EH (cell line): ENCODE measurements around the gene CADM3.
A peak's percentile ranks its signal among the peaks of the same experiment; 100 is the strongest.

ENCODE experiments used
- DNase-seq: peaks from one replicate; pipeline ENCODE4 v3.0.0-alpha.2; 2015; ENCODE audit warnings: low read depth

CADM3 gene

DNA sequence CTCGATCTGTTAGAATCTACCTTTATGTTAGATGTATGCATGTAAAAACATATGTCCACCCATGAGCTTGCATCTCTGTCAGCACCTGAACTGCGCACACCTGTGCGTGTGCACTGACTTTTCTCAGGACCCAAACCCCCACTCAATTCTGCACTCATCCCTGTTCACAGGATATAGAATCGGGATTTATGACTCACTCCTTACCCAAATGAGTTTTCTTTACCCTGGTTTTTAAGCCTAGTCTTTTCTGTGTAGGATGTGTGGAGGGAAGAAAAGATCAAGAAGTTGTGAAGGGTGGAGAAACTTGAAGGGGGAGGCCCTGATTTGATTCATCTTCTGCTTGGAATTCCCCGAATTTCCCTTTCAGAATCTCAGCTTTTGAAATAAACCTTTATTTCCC lies 35.7 kb downstream of the CADM3 start:
- DNase-seq = no peak

DNA sequence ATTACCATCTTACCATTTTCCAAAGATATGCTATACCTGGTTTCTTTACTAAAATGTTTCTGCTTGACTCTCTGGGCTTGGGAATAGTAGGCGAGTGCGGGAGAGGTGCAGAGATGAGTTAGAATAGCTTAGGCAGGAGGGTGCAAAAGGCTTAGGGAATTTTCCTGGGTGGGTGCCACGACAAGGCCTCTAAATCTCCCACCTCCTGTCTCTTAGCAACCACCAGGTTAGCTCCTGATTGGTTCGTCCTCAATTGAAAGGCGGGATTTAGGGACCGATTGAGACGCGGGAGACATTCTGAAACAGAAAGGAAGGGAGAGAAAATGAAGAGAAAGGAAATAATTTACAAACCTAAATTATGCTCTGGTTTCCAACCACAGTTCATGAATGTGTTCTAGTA lies 36.4 kb downstream of the CADM3 start:
- DNase-seq = no peak

DNA sequence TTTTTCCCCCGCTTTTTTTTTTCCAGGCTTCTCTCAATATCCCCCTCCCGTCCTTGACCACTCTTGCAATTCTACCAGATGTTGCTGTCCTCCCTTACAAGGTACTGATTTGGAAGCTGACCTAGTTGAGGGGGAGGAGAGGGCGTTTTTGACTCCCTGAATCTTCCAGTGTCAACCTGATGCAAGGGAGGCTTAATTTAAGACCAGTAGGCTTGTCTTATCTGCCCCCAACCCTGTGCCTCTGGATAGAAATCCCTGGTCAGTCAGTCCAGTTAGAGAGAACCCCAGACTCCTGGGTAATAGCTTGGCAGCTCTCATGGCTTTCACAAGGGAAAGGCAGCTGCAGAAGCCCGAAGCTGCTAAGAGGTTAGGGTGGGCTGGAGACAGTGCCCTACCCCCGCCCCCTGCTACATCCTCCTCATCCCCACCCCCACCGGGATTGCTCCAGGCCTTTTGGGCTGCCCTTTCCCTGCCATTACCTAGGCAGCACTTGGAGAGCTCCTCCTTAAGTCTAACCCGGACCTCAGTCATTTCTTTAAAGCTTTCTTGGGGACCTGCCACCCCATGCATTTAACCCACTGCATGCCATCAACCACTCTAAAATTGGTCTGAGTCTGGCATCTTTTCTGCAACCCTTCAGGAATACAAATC lies 36.9 kb downstream of the CADM3 start:
- no peak for DNase-seq

DNA sequence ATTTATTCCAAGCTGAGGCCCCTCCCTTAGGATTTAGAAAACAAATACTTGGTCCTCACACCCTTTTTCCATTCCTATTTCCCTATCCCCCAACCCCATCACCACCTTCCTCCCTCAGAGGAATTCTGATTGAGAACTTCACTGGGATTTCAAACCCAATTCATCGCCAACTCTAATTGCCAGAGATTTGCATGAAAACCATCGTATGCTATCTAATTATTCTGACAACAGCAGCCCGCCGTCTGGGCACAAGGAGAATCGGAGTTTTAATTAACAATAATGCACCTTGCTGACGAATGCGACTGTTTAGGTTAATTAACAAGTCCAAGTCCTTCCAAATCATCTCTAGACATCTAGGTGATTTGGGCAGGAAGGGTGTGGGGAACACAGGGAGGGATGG lies 37.6 kb downstream of the CADM3 start:
- DNase-seq = no peak

DNA sequence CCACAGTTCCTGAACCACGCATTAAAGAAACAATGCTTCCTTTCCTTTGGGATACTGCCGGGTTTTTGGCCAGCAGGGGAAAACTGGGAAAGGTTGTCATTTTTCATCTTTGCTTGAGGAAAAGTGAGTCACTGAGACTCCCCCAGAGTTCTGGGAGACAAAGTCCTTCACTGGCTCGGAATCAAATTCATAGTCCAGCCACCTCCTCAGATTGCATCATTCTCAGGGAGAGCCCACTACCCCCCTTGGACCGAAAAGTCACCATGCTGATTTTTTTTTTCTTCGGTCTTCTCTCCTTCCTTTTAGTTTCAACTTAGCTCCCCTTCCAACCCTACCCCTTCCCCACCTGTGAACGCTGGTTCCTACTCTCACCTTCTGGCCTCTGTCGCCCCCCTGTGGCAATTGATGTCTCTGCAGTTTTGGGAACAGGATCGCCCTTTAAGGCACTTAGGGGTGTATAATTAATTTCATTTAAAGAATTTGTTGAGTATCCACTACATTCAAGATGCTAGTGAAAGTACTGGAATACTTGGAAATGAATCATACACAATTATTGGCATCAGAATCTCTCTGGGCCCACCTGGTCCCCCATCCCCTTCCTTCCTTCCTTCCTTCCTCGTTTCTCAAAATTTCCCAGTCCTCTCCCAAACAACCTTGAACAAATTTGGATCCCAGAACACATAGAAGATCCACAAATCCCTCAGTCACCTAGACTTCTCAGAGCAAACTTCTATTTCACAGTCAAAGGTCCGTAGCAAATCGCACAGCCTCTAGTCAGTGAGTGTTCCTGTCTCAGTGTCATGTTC lies 40.1 kb downstream of the CADM3 start:
- peak; percentile 29 for DNase-seq

DNA sequence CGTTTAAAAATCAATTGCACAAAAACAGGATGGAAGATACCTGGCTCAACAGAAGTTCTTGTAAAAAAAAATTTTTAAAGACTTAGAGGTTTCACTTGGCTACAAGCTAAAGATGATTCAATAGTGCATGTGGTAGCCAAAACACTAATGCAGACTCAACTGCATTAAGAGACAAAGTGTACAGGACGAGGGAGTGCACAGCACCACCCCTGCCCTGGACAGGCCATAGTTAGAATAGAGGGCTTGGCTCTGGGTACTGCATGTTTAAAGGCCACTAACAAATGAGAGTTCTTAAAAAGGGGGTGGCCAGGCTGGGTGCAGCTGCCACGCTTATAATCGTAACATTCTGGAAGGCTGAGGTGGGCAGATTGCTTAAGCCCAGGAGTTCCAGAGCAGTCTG lies 41.2 kb downstream of the CADM3 start:
- DNase-seq = no peak

DNA sequence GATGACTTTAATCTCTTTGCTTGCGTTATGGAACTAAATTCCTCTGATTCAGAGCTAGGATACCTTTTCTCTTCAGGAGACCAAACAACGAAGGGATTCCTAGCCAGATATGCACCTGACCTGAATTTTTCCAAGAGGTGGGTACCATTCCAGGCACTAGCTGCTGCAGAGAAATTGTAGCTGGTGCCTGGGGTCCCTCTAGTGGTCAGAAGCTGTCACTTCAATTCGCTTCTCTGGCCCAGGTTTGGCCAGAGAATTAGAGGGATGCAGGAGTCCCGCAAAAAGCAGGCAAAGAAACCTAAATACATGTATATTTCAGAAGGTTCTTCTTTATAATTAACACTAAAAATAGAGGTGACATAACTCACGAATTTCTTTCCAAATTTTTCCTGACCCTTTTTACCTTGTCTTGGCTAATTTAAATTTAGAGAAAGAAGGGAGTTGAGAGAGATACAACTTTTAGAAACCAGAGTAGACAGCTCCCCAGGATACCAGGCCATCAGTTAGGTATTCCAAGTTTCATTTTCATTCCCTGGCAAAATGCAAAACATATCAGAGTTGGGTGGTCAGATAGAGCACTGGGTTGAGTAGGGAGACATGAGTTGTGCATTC lies 42.8 kb downstream of the CADM3 start:
- DNase-seq = peak; percentile 51

DNA sequence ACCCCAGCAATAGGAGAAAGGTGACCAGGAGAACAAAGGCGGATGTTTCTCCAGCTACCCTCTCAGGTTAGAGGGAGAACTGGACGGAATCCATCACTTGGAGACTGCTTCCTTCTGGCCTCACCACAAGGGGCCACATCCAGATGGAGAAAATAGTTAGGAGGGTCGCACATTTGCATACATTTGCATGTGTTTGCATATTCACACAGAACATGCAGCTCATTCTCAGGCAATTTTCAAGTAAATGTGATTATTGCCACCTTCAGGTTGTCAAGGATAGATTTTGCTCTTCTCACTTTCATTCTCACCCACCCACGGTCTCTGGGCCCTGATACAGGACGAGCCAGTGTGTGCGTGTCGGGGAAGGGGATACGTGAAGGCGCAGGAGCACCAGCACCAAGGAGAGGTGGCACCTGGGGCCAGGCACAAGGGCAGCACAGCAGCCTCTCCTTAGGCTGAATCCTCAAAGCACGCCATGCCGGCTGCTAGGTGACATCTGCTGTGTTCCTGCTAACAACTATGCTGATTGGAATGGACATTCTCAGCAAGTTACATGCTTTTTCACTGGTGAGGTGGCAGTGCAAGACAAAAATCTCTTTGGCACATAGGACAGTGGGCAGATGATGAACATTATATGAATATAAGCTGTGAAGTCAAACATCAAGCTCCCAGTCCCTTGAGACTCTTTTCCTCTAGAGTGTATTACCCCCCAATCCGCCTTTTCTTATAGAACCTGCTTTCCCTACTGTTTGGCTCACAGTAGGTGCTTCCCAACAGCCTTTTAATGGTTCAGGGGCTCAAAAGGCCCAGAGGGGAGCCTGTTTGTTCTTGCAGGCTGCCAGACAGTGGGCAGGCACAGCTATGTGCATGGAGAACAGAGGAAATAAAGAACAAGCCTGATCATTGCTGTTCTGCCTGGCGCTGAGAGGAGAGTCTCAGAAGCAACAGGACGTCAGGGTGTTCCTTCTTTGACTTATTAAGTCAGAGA lies 47.5 kb downstream of the CADM3 start:
- DNase-seq = no peak

DNA sequence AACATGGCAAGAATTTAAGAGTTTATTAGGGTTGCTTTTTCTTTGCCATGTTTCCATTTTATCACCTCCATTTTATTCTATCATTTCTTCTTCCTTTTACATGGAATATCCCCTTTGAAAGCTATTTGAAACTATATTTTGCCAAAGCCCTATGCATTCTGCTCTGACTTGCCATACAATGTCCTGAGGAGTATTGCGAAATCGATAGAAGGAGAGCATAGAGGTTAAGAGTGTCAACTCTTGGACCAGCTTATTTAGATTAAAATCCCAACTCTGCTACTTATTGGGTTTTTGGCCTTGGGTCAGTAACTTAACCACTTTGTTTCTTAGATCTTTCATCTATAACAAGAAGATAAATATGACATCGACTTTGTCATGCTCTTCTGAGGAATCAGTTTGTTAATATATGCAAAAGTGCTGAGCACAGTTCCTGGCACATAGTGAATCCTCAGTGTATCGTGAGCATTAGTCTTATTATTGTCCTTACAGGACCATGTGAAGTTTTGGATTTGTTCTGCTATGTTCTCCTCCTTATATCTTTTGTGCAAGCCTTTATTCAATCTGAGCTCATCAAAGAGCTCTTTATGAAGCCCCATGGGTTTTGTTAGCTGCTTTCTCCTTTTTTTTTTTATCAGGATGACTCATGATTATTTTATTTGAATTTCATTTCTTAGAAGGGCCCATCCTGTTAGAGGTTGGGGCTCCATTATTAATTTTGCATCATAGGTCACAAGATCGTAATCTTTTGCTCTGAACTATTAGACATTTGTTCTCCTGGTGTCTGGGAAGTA lies 50.9 kb downstream of the CADM3 start:
- no peak for DNase-seq

DNA sequence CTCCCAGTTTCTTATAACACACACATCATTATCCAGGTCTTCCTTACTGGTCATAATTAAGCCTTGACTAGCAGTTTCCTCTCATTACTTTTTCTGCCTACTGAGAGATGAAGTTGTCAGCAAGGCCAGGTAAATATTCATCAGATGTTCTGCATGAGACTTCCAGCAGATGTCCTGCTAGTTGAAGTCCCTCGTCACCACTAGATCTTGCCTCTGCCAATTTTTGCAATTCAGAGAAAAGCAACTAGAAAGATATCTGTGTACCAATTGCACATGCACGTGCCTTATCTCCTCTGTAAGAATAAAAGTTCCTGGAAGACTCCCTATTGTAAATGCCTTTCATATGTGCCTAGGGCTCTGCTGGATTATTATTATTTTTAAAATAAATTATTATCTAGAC lies 51.6 kb downstream of the CADM3 start:
- no peak for DNase-seq

DNA sequence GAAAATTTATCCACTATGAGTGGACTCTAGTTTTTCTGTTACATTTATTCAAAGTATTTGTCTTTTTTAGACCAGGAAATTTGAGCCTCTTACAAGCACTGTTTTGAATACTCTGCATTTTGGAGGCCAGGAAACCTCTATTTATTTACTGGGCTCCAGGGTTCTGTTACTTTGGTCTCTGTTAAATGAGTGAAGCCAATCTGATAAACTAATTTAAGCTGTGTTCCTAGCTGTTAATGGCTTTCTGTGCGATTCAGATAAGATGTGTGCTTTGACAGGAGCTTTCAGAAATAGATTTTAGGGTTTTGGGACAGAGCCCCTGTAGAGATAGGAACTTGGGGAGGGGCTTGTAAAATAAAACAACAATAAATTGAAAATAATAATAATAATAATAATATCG lies 57.1 kb downstream of the CADM3 start:
- DNase-seq = no peak

DNA sequence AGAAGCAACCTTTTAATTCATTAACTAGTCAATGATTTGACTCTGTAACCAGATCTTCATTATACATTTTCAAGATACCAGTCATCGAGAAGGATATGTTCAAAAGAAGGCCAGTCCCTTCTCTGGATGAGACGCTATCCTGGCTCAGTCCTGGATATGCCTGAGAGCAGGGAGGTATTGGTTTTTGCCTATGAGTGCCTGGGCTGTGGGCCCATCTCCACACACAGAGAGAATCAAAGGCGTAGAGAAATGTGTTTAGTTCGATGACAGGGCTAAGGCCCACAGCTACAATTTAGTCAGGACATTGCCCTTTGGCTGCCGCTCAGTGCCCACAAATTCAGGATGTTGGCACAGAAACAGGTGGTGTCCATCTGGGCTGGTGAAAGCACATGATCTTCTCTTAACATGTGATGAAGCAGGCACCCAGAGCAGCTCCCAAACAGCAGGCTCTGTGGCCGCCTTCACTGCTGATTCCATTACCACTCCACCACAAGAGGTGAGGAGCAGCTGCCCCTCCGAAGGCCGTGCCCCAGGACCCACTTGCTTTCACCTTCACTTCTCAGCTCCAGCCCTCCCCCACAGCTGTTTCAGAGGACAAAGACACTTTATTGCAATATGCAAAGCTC lies 58.0 kb downstream of the CADM3 start:
- DNase-seq = peak; percentile 29

DNA sequence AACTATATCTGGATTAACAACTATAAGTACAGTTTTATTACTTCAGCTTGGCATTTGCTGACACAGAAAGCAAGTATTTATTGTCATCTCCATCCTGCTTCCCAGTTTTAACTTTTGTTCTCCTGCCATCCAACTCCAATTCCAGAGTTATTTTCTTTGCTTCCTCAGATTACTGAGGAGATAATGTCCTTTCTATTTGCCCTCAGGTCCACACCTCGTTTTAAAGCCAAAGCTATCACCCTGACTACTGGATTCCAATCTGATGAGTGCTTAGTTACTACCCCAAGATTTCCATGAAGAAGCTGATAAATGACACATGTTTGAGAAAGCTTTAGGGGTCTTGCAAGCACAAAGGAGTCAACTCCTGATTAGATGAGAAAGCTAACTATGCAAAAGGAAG lies 58.5 kb downstream of the CADM3 start:
- DNase-seq = peak; percentile 74

DNA sequence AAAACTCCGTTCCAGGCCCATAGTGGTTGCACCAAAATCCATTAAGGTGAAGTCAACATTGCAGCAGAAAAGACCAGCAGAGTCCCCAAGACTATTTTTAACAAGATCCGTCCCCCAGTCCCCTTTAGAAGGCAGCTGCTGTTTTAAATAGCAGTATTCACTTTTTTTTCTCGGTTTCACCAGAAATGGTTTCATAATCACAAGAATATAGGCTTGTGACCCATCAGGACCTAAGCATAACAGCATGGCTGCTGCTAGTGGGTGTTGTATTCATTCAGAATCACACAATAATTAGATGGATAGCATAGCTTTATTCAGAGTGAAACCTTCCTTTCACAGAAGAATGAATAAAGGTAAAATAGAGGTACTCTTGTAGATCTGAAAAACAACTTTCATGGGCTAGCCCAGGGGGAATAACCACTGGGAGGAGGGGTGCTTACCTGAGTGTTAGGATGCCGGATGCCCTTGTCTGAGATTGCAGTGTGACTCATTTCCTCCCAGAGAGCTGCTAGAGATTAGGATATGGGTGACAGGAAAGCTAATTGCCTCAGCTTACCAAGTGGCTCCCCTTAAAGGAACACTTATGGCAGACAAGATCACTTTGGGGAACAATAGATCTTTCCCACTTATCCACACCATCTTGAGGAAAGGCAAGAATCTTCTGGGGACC lies 68.3 kb downstream of the CADM3 start:
- DNase-seq = no peak

DNA sequence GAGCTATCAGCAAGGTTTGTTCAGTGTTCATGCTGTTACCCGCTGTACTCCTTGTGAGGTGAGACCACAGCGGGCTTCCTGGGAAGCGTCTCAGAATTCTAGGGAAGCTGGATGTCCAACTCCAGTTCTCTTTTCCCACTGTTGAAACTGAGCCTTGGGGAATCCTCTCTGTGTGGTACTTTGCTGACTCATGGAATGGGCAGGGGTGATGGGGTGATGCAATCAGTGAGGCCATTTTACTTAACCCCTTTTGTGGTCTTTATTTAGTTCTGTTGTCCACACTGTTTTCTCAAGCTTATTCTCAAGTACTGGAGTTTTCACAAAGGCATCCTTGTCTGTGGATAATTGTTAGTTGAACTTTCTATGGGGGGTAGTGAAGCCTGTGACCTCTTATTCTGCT lies 75.9 kb downstream of the CADM3 start:
- no peak for DNase-seq

DNA sequence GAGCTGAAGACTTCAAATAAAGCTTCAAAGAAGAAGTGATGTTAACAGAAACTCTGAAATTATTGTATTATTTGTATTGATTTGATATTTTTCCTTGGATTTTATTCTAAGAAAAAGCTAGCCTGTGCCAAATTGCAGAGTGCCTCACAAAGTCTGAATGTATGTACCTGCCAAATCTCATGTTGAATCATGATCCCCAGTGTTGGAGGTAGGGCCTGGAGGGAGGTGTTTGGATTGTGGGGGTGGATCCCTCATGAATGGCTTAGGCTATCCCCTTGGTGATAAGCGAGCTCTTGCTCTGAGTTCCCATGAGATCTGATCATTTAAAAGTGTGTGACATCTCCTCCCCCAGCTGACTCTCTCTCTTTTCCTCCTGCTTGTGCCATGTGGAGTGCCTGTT lies 76.9 kb downstream of the CADM3 start:
- DNase-seq = no peak

DNA sequence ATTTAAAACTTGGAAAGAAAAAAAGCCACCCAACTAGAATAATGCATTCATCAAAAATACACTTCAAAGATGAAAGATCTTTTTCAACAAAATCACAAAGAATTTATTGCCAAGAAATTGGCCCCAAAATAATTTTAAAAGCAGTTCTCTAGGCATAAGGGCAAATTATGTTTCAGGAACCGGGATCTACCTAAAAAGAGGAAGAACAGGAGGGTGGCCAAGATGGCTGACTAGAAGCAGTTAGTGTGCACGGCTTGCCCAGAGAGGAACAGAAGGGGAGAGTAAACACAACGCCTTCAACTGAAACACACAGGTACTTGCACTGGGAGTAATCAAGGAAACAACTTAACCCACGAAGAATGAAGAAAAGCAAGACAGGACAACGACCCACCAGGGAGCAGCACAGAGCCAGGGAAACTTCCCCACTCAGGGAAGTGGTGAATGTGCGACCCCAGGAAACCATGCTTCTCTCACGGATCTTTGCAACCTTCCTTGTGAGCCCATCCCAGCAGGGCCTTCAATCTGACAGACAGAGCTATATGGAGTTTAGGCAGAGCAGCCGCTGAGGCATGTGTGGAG lies 79.3 kb downstream of the CADM3 start:
- DNase-seq = peak; percentile 1
